ENCODE measurements around the gene OR5D18. TPM values are rescaled to one million over a fixed set of nuclear protein-coding genes. Genes with fewer than 3 reads are reported as not detected.

The OR5D18 gene
- total and polyA plus RNA-seq, 7 donors, result not detected

DNA sequence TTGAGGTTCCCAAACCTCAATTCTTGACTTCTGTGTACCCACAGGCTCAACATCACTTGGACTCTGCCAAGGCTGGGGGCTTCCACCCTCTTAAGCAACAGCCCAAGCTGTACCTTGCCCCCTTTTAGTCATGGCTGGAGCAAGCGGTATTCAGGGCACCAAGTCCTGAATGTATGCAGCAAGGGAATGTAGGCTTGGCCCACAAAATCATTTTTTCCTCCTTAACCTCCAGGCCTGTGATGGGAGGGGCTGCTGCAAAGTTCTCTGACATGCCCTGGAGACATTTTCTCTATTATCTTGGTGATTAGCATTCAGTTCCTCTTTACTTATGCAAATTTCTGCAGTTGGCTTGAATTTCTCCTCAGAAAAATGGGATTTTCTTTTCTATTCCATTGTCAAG is 13.2 kb upstream of the OR5D18 start:
- DNase-seq, result no peak
- Histone ChIP-seq H3K27ac (no peak overlapping the region), H3K27me3 (ENCODE audit: insufficient read depth in 3 of 3, low read length in 2 of 3) (no peaks in the 10 kb centered on the region), H3K4me3 (no peak overlapping the region), H3K36me3 (ENCODE audit: insufficient read depth in 1 of 2, low read depth in 1 of 2) (no peaks in the 10 kb centered on the region), H3K9me3 (no peaks in the 10 kb centered on the region), H3K4me1 (no peaks in the 10 kb centered on the region)
- 72 to 86% (median 78%) methylated on average over 1 of the region's 1 CpG for WGBS, 3 donors
- TF ChIP-seq, protein P1, sequence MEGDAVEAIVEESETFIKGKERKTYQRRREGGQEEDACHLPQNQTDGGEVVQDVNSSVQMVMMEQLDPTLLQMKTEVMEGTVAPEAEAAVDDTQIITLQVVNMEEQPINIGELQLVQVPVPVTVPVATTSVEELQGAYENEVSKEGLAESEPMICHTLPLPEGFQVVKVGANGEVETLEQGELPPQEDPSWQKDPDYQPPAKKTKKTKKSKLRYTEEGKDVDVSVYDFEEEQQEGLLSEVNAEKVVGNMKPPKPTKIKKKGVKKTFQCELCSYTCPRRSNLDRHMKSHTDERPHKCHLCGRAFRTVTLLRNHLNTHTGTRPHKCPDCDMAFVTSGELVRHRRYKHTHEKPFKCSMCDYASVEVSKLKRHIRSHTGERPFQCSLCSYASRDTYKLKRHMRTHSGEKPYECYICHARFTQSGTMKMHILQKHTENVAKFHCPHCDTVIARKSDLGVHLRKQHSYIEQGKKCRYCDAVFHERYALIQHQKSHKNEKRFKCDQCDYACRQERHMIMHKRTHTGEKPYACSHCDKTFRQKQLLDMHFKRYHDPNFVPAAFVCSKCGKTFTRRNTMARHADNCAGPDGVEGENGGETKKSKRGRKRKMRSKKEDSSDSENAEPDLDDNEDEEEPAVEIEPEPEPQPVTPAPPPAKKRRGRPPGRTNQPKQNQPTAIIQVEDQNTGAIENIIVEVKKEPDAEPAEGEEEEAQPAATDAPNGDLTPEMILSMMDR (IDR thresholded peaks at IDR 0.05), result no peak
- ATAC-seq, result no peak
- intact Hi-C loops (cut with DNase I), result no loop called here

DNA sequence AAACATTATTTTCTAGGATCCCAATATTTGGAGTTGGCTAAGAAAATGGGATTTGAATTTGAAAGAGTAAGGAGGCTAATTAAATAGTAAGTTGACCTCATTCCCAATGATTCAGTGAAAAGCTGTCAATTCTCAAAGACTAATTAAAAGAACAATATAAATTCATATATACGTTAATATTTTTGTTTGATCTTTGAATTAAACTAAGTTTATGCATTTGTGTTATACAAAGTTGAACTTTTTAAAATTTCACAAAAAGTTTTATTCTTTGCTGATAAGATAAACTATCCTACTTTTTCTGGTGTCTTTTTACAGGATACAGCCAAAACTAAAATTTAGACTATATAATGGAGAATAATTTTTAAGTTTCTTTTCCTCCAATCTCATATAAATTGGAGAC is 8.4 kb upstream of the OR5D18 start, which contains the start of gene OR5L1:
TSS of gene OR5L1 (plus strand) at position 301 of the 400 bp plus-strand sequence. CDS start 100 bp downstream, outside the sequence.
- 85 to 93% (median 86%) methylated on average over 1 of the region's 1 CpG for WGBS, 3 donors
- TF ChIP-seq, protein P1 (IDR thresholded peaks at IDR 0.05), result no peak

DNA sequence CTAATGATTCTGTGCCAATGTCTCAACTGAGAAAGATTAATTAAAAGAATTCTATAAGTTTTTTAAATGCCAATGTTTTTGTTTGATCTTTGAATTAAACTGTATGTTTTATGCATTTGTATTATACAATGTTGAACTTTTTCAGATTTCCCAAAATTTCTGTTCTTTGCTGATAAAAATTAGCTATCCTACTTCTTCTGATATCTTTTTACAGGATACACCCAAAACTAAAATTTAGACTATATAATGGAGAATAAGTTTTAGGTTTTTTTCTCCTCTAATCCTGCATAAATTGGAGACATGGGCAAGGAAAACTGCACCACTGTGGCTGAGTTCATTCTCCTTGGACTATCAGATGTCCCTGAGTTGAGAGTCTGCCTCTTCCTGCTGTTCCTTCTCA is 7.5 kb downstream of the OR5D18 start, which contains the start of gene OR5L2:
TSS of gene OR5L2 (plus strand) at position 301 of the 400 bp plus-strand sequence. CDS start at position 301, 0 bp downstream.
- intact Hi-C loops (cut with DNase I), result no loop called here
- Histone ChIP-seq H3K27me3 (ENCODE audit: insufficient read depth in 3 of 3, low read length in 2 of 3) (no peaks in the 10 kb centered on the region), H3K4me1 (no peaks in the 10 kb centered on the region), H3K36me3 (ENCODE audit: insufficient read depth in 1 of 2, low read depth in 1 of 2) (no peaks in the 10 kb centered on the region), H3K9me3 (no peaks in the 10 kb centered on the region), H3K4me3 (no peak within 1 kb of the TSS), H3K27ac (no peak within 1 kb of the TSS)
- TF ChIP-seq, protein P1 (IDR thresholded peaks at IDR 0.05), result no peak
- DNase-seq (no peak), ATAC-seq (no peak)

More for the DNA sequence above, 8.4 kb upstream of the OR5D18 start, which contains the start of gene OR5L1:
- Histone ChIP-seq H3K36me3 (ENCODE audit: insufficient read depth in 1 of 2, low read depth in 1 of 2) (no peaks in the 10 kb centered on the region), H3K27me3 (ENCODE audit: insufficient read depth in 3 of 3, low read length in 2 of 3) (no peaks in the 10 kb centered on the region), H3K4me1 (no peaks in the 10 kb centered on the region), H3K4me3 (no peak within 1 kb of the TSS), H3K27ac (no peak within 1 kb of the TSS), H3K9me3 (no peaks in the 10 kb centered on the region)
- intact Hi-C loops (cut with DNase I), result no loop called here
- ATAC-seq (no peak), DNase-seq (no peak)

DNA sequence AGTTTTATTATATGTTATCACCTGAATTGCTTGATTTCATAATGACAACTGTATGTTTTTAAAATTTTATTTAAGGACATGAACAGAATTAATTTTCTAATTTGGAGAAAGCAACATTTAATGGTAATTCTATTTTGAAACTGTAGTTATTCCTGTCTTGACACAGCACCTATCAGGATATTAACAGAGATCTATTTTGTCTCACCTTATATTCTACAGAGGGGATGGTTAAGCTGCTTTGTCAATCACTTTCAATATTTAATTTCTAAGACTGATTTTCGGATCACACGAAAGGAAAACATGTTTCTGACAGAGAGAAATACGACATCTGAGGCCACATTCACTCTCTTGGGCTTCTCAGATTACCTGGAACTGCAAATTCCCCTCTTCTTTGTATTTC is 19.0 kb downstream of the OR5D18 start, which contains the start of gene OR5D16:
TSS of gene OR5D16 (plus strand) at position 301 of the 400 bp plus-strand sequence. CDS start at position 301, 0 bp downstream.
- Histone ChIP-seq H3K9me3 (no peaks in the 10 kb centered on the region), H3K4me1 (no peaks in the 10 kb centered on the region), H3K4me3 (no peak within 1 kb of the TSS), H3K36me3 (ENCODE audit: insufficient read depth in 1 of 2, low read depth in 1 of 2) (no peaks in the 10 kb centered on the region), H3K27ac (no peak within 1 kb of the TSS), H3K27me3 (ENCODE audit: insufficient read depth in 3 of 3, low read length in 2 of 3) (no peaks in the 10 kb centered on the region)
- ATAC-seq (no peak), DNase-seq (no peak)
- 18 to 34% (median 31%) methylated on average over 3 of the region's 3 CpGs for WGBS, 3 donors
- TF ChIP-seq, protein P1 (IDR thresholded peaks at IDR 0.05), result no peak
- intact Hi-C loops (cut with DNase I), result no loop called here

DNA sequence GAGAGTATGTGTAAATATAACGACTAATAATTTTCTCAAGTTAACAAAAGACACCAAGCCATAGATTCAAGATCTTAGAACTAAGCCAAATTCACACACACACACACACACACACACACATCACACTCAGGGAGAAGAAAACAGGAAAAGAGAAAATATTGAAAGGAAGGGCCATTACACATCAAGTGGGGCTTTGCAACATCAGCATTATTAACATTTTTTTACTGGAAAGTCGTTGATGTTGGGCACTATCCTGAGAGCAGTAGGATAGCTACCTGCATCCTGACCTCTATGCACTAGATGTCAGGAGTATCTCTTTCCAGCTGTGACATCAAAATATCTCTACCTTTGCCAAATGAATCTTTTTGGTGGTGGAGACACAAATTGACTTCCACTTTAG is 28.0 kb downstream of the OR5D18 start:
- DNase-seq, result no peak
- Histone ChIP-seq H3K9me3 (no peaks in the 10 kb centered on the region), H3K36me3 (ENCODE audit: insufficient read depth in 1 of 2, low read depth in 1 of 2) (no peaks in the 10 kb centered on the region), H3K27me3 (ENCODE audit: insufficient read depth in 3 of 3, low read length in 2 of 3) (no peaks in the 10 kb centered on the region), H3K27ac (no peak overlapping the region), H3K4me3 (no peak overlapping the region), H3K4me1 (no peaks in the 10 kb centered on the region)
- ATAC-seq, result no peak
- TF ChIP-seq, protein P1 (IDR thresholded peaks at IDR 0.05), result no peak
- 28 to 36% (median 31%) methylated on average over 2 of the region's 2 CpGs for WGBS, 3 donors
- intact Hi-C loops (cut with DNase I), result no loop called here
